GM18505 (cell line): ENCODE measurements around the gene NETO1.

ENCODE experiments used
- ATAC-seq: cut with Tn5 transposase; IDR thresholded peaks from one replicate; pipeline ENCODE4 v1.9.1; 2021; ENCODE audit not compliant: unreplicated experiment
- POLR2A ChIP-seq: IDR thresholded peaks from 4 replicates; pipeline ENCODE4 v1.6.1; 2011; ENCODE audit warnings: borderline replicate concordance; ENCODE audit not compliant: insufficient read depth, insufficient read length; ENCODE audit errors: extremely low read depth

NETO1 gene, protein sequence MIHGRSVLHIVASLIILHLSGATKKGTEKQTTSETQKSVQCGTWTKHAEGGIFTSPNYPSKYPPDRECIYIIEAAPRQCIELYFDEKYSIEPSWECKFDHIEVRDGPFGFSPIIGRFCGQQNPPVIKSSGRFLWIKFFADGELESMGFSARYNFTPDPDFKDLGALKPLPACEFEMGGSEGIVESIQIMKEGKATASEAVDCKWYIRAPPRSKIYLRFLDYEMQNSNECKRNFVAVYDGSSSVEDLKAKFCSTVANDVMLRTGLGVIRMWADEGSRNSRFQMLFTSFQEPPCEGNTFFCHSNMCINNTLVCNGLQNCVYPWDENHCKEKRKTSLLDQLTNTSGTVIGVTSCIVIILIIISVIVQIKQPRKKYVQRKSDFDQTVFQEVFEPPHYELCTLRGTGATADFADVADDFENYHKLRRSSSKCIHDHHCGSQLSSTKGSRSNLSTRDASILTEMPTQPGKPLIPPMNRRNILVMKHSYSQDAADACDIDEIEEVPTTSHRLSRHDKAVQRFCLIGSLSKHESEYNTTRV

DNA sequence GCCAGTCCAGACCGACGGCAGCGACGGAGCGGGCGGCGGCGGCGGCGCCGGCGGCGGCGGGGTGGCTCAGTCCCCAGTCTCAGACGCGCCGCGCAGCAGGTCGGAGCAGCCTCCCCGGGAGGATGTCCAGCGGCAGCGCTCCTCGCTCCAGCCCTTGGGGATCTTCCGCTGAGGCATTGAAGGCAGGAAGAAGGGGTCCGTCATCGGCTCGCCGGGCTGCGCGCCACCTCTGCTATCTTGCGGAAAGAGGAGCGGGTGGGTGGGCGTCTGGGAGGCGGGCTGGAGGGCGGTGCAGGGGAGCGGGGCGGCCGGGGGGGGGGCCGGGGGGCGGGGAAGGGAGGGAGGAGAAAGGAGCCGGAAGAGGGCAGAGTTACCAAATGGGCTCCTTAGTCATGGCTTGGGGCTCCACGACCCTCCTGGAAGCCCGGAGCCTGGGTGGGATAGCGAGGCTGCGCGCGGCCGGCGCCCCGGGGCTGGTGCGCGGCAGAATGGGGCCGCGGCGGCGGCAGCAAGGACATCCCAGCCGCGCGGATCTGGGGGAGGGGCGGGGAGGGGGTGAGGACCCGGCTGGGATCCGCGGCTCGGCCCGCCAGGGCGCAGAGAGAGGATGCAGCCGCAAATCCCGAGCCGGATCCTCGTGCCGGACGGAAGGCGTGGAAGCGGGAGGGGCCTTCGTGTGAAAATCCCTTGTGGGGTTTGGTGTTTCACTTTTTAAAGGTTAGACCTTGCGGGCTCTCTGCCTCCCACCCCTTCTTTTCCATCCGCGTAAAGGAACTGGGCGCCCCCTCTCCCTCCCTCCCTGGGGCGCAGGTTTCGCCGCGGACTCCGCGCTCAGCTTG lies at the start of gene NETO1:
TSS of gene NETO1 (minus strand) at position 242 of the 839 bp plus-strand sequence. CDS start 696 bp downstream, outside the sequence.
- peak; percentile 30 for ATAC-seq
- TF ChIP-seq POLR2A, result no peak

DNA sequence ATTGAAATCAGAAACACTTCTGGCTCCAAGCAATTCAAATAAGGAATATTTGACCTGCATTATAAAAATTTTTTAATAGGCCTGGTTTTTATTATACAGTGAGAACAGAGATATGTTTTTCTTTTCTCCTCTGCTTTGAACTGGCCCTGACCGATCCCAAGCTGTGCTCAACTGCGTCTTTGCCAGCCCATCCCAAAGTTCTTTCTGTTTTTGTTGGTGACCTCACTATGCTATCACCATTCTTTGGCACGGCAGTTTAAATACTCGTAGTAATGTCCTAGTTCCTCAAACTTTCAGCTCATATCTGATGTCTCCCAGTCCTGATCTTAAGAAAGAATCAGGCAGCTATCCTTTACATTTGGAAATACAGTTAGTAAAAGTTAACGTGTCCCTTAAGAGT lies 42.3 kb upstream of the NETO1 start:
- ATAC-seq, result no peak
- TF ChIP-seq POLR2A, result no peak

DNA sequence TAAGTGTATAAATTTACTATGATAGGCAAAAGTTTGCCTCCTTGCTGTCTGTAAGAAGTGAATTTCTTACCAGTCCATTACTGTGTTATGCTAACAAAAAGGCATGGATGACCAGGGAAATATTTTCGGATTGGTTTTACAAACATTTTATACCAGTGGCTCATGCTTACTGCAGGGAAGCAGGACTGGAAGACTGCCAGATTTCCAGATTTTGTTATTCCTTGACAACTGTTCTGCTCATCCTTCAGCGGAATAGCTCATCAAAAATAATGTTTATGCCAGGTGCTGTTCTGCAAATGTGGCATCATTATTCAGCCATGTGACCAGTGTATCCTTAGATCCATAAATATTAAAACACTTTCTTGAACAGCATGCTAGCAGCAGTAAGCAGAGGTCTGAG lies 40.4 kb upstream of the NETO1 start:
- ATAC-seq, result no peak
- no peak for TF ChIP-seq POLR2A

DNA sequence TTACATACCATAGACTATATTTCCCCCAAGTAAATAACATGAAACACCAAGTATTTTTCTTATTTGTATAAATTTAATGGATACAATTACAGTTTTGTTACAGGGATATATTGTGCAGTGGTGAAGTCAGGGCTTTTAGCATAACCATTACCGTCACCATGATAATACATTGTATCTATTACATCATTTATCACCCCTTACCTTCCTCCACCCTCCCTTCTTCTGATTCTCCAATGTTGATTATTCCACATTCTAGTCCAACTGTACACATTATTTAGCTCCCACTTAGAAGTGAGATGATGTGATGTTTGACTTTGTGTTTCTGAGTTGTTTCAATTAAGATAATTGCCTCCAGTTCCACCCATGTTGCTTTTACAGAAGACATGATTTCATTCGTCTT lies 35.2 kb upstream of the NETO1 start:
- ATAC-seq, result no peak
- no peak for TF ChIP-seq POLR2A

DNA sequence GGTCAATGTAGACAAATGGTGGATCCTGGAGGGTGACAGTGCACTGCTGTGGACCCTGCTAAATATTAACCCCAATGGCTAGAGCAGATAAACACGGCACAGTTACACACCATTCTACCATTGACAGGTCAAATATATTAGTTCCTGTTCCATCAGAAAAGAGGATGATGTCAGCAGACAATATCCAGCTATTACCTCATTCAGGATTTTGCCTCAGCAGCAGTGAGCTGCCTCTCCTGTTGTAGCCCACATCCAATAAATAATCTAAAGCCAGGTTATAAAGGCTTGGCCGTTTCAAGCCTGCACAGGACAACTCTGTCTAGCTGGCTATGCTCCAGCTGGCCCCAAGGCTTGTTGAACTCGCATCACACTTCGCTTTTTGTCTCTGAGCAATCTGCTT lies 31.6 kb upstream of the NETO1 start:
- ATAC-seq, result no peak
- no peak for TF ChIP-seq POLR2A

DNA sequence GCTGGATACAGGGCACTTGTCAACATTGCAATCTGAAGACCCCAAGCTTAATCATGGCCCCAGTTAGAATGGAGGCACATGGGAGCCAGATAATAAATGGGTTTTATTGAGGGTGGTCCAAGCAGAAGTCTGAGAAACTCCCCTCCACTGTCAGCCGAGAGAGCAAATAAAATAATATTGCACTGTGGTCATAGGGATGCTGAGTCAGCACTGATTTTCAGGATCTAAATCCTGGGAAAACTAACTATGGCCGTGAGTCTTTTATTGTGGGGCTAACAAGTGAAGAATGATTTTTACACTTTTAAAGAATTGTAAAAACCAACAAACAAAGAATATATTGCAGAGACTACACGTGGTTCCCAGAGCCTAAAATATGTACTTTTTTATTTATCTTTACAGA lies 31.1 kb upstream of the NETO1 start:
- ATAC-seq, result no peak
- no peak for TF ChIP-seq POLR2A

DNA sequence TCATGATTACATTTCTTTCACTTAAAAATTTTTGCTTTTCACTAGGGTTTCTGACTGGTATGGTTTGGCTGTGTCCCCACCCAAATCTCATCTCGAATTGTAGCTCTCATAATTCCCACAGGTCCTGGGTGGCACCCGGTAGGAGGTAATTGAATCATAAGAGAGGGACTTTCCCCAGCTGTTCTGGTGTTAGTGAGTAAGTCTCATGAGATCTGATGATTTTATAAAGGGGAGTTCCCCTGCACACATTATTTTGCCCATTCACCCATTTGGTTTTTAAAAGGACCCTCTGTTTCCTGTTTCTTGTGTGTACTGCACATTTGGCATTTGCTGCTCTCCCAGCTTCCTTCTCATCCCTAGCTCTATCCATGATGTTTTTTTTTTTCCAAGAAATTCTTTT lies 27.8 kb upstream of the NETO1 start:
- no peak for TF ChIP-seq POLR2A
- ATAC-seq, result no peak

DNA sequence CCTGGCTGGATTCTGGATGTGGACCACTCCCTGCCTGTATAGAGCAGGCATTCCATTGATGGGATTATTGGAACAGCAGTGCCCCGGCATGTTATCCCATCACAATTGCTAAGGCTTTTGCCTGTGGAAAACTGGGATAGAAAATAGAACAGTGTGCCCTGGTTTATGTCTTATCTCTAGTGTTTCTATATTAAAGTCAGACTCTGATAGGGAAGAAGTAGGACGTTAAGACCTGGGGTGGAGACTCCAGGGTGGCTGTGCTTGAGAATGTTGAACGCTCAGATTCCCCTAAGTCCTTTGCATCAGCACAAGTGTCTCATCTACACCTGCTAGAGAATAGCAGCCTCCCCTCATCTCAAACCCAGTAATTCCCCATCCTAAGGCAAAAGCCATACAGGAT lies 10.8 kb upstream of the NETO1 start:
- ATAC-seq, result no peak
- TF ChIP-seq POLR2A, result no peak

DNA sequence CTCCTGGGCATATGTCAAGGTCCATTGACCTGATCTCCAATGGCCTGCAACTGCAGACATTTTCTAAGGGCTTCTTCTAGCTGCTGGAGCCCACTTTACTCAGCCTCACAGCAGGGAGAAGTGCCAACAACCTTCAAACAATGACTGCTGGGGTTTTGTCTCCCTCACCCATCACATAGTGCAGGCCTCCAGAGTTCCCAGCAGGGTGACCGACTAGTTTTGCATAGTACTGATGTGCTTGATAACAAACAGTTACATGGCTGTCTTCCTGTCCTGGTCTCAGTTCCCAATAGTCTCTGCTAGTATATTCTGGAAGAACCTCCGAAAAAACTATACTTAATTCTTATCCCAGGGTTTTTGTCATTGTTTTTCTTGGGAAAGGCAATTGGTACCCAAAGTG lies 10.4 kb upstream of the NETO1 start:
- ATAC-seq, result no peak
- no peak for TF ChIP-seq POLR2A

DNA sequence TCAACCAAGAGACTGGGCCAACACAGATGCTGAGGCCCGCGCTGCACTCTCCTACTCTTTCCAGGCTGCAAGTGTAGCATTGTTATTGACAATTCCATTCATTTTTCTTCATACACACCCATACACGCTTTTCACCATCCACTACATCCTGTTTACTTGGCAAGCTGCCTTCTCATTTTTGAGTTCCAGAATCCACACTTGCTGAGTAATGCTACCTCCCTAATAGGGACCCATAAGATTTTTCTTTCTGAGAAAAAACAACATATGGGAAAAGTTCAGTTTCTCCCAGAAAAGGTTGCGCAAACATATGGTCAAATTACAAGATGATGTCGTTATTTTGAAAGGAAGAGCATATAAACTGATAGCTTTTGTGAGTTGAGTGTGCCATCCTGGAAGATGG lies 3.3 kb upstream of the NETO1 start:
- ATAC-seq, result no peak
- no peak for TF ChIP-seq POLR2A

DNA sequence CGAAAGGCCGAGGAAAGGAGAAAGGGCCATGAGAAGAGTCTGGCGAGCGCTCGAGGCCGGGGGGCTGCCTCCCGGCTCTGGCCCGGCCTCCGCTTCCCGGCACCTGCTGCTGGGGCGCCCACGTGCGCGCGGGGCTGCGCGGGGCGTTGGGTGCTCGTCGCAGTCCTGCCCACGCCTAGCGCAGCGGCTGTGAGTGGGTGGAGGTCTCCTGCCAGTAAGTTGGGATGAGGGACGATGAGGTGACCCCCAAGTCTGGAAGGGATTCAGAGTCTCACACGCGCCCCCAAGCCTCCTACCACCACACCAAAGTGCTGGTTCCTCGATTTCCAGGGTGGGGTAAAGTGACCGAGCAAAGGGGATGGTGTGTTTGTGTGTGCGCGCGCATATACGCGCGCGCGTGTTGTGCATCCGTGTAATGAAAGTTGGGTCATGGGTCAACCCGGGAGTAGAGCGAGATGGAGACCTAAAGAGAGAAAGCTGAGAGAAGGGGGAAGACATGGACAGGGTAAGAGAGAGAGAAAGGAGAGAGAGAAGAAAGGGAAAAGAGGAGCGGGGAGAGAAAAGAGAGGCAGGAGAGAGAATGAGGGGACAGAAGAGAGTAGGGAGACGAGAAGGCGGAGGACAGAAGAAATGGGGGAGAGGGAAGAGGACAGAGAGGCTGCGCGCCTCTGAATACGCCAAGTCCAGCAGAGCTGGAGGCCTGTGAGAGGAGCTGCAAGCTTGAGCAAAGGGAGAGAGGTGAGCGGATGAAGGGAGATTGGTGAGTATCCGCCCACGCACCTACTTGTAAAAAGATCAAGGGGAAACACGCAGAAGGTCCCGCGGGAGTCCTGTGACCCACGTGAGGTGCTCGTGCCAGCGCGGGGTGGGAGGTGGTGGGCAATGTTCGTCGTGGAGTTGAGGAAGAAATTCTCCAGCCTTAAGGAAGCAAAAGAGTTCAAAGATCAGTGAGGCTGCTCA lies 1.7 kb upstream of the NETO1 start:
- peak; percentile 29 for ATAC-seq
- no peak for TF ChIP-seq POLR2A

DNA sequence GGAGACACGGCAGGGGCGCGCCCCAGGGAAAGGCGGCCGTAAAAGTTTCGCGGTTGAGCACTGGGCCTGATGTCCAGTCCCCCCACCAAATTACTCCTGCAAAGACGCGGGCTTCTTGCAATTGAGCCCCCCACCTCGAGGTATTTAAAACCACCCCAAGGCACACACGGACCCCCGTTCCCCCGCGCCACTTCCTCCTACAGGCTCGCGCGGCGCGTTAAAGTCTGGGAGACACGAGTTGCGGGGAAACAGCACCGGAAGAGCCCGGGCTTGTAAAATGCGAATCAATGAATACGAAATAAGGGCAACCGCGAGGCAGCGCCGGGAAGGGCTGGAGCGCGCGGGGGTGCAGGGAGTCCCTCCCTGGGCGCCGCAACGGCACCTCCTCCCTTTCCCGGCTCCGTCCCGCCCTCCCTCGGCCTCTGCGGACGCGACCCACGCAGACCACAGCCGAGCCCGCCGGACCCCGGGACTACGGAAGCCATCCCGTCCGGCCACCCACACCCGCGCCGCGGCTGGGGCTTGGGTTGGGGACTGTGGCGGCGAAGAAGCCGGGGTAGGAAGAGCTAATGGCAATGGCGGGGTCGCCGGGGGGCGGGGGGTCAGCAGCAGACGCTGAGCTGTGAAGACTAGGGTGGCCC lies 918 bp upstream of the NETO1 start:
- TF ChIP-seq POLR2A, result no peak
- no peak for ATAC-seq
